Endodermal cell (in vitro differentiated cells): ENCODE data around the gene SGPP1. TPM values are rescaled to one million over a fixed set of nuclear protein-coding genes. Genes with fewer than 3 reads are reported as not detected.

ENCODE experiments used
- DNase-seq: peaks from one replicate; pipeline ENCODE4 v3.0.0-alpha.2; 2017
- H3K27ac ChIP-seq: 2 replicates; pipeline ENCODE4 v1.5.1; 2013; ENCODE audit warnings: mild to moderate bottlenecking, low read depth, low read length, moderate library complexity
- H3K27me3 ChIP-seq: 2 replicates; pipeline ENCODE4 v1.6.1; 2013; ENCODE audit warnings: mild to moderate bottlenecking, low read length, moderate library complexity; ENCODE audit not compliant: insufficient read depth, control insufficient read depth, poor library complexity, severe bottlenecking
- H3K36me3 ChIP-seq: 2 replicates; pipeline ENCODE4 v1.7.0; 2013; ENCODE audit warnings: mild to moderate bottlenecking, low read length, moderate library complexity; ENCODE audit not compliant: control insufficient read depth, insufficient read depth
- H3K4me1 ChIP-seq: one replicate; pipeline ENCODE4 v1.7.0; 2013; ENCODE audit warnings: low read length; ENCODE audit not compliant: control insufficient read depth, insufficient read depth
- H3K4me3 ChIP-seq: 2 replicates; pipeline ENCODE4 v1.5.1; 2013; ENCODE audit warnings: mild to moderate bottlenecking, low read length, moderate library complexity
- H3K9ac ChIP-seq: 2 replicates; pipeline ENCODE4 v1.6.1; 2013; ENCODE audit warnings: mild to moderate bottlenecking, low read length, moderate library complexity; ENCODE audit not compliant: poor library complexity, severe bottlenecking; ENCODE audit errors: extremely low read depth
- H3K9me3 ChIP-seq: 2 replicates; pipeline ENCODE4 v1.6.1; 2013; ENCODE audit warnings: mild to moderate bottlenecking, low read length, moderate library complexity; ENCODE audit not compliant: control insufficient read depth
- H3K27ac Mint-ChIP-seq: 2 replicates; pipeline ENCODE4 v1.8.0; 2020; ENCODE audit warnings: mixed read lengths
- H3K27me3 Mint-ChIP-seq: 2 replicates; pipeline ENCODE4 v1.8.0; 2021; ENCODE audit warnings: mild to moderate bottlenecking, mixed read lengths; ENCODE audit not compliant: insufficient read depth
- H3K36me3 Mint-ChIP-seq: 2 replicates; pipeline ENCODE4 v1.8.0; 2020; ENCODE audit warnings: low read depth, mixed read lengths
- H3K4me1 Mint-ChIP-seq: 2 replicates; pipeline ENCODE4 v1.8.0; 2020; ENCODE audit warnings: mixed read lengths
- H3K4me3 Mint-ChIP-seq: 2 replicates; pipeline ENCODE4 v1.8.0; 2020; ENCODE audit warnings: mild to moderate bottlenecking, moderate library complexity, mixed read lengths
- H3K9me3 Mint-ChIP-seq: 2 replicates; pipeline ENCODE4 v1.8.0; 2020; ENCODE audit warnings: mild to moderate bottlenecking, mixed read lengths
- WGBS, 2 experiments: methylation state at CpG; one replicate each; pipeline versions ENCODE4 v1.1.5 to v1.1.7; 2013; ENCODE audit warnings: missing lambda C conversion rate in 2 of 2, mixed read lengths in 1 of 2; ENCODE audit not compliant: insufficient coverage in 1 of 2, insufficient read length in 1 of 2; 5-methylcytosine and 5-hydroxymethylcytosine counted together
- total RNA-seq, 2 donors: library from RNA; stranded (reverse); fragmentation: NEBNext Ultra II Directional in 1 of 2; extraction: Animal tissue kit (Norgen Biotek cat#: 25700) in 1 of 2; gene quantifications; 2 replicates in 1 of 2; 3 replicates in 1 of 2; pipeline ENCODE4 v1.2.1, GENCODE V29; 2021
- TF ChIP-seq, protein P1 (sequence below): fragments of 200-600 bp; sonication (generic); conservative IDR thresholded peaks from 2 replicates; pipeline ENCODE4 v1.5.0; 2021; ENCODE audit warnings: antibody characterized with exemption, mild to moderate bottlenecking

Gene SGPP1
- total RNA-seq, 2 donors from 2014 or later: 15.5 to 18.4 TPM

DNA sequence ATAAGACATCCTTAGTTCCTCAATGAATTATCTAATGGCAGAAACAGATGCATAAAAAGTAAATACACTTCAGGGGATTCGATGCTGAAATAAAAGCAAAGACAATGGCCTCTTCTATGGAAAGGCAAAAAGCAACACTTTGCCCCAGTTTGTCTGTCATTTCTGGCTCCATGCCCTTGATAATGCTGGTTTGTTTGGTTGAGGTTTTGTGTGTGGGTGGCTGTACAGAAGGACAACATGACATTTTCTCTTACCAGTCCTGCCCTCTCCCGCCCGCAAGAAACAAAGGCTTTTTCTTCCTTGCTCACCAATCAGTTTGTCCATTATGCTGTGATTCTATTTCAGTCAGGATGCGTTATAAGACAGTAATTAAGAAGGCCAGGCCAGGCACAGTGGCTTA is 68.1 kb downstream of the SGPP1 start:
- H3K36me3 Mint-ChIP-seq: peaks cover 2% of the 10 kb centered on the region
- no peak for DNase-seq
- no peak overlapping the region for H3K27ac Mint-ChIP-seq
- 99 to 100% methylated on average over 1 to 4 of the region's 4 CpGs for WGBS, 2 experiments
- Histone ChIP-seq H3K4me1 (no peaks in the 10 kb centered on the region), H3K36me3 (no peaks in the 10 kb centered on the region), H3K27ac (no peak overlapping the region), H3K27me3 (no peaks in the 10 kb centered on the region), H3K9me3 (no peaks in the 10 kb centered on the region), H3K4me3 (no peak overlapping the region), H3K9ac (no peak overlapping the region)
- TF ChIP-seq, protein P1, sequence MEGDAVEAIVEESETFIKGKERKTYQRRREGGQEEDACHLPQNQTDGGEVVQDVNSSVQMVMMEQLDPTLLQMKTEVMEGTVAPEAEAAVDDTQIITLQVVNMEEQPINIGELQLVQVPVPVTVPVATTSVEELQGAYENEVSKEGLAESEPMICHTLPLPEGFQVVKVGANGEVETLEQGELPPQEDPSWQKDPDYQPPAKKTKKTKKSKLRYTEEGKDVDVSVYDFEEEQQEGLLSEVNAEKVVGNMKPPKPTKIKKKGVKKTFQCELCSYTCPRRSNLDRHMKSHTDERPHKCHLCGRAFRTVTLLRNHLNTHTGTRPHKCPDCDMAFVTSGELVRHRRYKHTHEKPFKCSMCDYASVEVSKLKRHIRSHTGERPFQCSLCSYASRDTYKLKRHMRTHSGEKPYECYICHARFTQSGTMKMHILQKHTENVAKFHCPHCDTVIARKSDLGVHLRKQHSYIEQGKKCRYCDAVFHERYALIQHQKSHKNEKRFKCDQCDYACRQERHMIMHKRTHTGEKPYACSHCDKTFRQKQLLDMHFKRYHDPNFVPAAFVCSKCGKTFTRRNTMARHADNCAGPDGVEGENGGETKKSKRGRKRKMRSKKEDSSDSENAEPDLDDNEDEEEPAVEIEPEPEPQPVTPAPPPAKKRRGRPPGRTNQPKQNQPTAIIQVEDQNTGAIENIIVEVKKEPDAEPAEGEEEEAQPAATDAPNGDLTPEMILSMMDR: no peak
- no peak overlapping the region for H3K4me3 Mint-ChIP-seq
- peaks cover 5% of the 10 kb centered on the region for H3K9me3 Mint-ChIP-seq
- no peaks in the 10 kb centered on the region for H3K27me3 Mint-ChIP-seq
- H3K4me1 Mint-ChIP-seq: no peaks in the 10 kb centered on the region

DNA sequence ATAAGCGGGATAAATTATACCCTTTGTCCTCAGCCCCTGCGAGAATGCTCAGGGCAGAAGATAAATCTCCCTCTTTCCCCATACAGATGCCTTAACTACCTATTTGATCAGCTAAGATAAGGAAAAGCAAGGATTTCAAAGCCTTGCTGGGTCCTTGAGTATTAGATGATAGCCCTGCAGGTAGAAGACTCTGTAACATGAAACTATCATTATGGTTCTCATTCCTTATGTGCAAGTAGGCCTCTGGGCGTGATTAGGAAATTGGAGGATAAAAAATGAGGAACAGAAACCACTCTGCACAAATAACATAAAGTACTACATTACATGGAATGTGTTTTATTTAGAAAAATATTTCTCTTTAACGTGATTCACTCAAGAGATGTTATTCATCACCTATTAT is 71.7 kb downstream of the SGPP1 start:
- Mint-ChIP-seq H3K36me3 (peaks cover 9% of the 10 kb centered on the region), H3K4me1 (no peaks in the 10 kb centered on the region), H3K9me3 (no peaks in the 10 kb centered on the region), H3K27me3 (no peaks in the 10 kb centered on the region), H3K27ac (no peak overlapping the region), H3K4me3 (no peak overlapping the region)
- no peaks in the 10 kb centered on the region for H3K27me3 ChIP-seq
- H3K9me3 ChIP-seq: no peaks in the 10 kb centered on the region
- H3K4me3 ChIP-seq: no peak overlapping the region
- WGBS, 2 experiments: 86 to 92% methylated on average over 1 to 3 of the region's 4 CpGs
- TF ChIP-seq, protein P1: no peak
- no peak overlapping the region for H3K27ac ChIP-seq
- no peak overlapping the region for H3K9ac ChIP-seq
- H3K4me1 ChIP-seq: no peaks in the 10 kb centered on the region
- no peaks in the 10 kb centered on the region for H3K36me3 ChIP-seq
- no peak for DNase-seq

DNA sequence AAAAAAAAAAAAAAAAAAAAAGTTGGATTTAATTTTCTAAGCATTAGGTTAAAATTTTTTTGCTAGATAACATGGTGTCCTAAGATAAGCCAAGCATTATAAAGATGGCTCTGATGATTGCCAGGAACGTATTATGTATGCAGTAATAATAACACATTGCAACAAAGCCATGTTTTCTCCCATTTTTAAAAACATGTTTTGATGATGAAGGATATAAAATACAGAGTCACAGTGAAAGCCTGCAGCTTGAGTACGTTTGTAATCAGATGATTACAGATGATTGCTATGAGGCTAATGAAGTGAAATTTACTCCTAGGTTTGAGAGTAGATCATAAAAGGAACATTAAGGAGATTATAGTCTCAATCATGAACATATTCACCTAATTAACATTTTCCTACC is 72.9 kb downstream of the SGPP1 start:
- TF ChIP-seq, protein P1: no peak
- H3K4me3 ChIP-seq: no peak overlapping the region
- no peak overlapping the region for H3K27ac Mint-ChIP-seq
- H3K27me3 ChIP-seq: no peaks in the 10 kb centered on the region
- no peaks in the 10 kb centered on the region for H3K4me1 ChIP-seq
- H3K27me3 Mint-ChIP-seq: no peaks in the 10 kb centered on the region
- no peak overlapping the region for H3K4me3 Mint-ChIP-seq
- no peaks in the 10 kb centered on the region for H3K9me3 ChIP-seq
- H3K9me3 Mint-ChIP-seq: no peaks in the 10 kb centered on the region
- no peak overlapping the region for H3K9ac ChIP-seq
- no peak overlapping the region for H3K27ac ChIP-seq
- no peaks in the 10 kb centered on the region for H3K4me1 Mint-ChIP-seq
- no peaks in the 10 kb centered on the region for H3K36me3 ChIP-seq
- H3K36me3 Mint-ChIP-seq: peaks cover 9% of the 10 kb centered on the region
- no peak for DNase-seq
- WGBS, 2 experiments: 100% methylated on average over 1 to 2 of the region's 2 CpGs
